ENCODE data around the gene CCDC92.
A peak's percentile ranks its signal among the peaks of the same experiment; 100 is the strongest.

CCDC92 gene

GRCh38 chr12:123973552-123974341, 1.1 kb upstream of the CCDC92 start:
- peak; percentile 29 for DNase-seq

GRCh38 chr12:123971770-123972456, 718 bp downstream of the CCDC92 start:
- DNase-seq, result peak; percentile 31

- no peak for DNase-seq
Observed at GRCh38 chr12:123971449-123971769, 1.2 kb downstream of the CCDC92 start.

GRCh38 chr12:123967121-123967586, 5.5 kb downstream of the CCDC92 start:
- DNase-seq, result no peak

DNA sequence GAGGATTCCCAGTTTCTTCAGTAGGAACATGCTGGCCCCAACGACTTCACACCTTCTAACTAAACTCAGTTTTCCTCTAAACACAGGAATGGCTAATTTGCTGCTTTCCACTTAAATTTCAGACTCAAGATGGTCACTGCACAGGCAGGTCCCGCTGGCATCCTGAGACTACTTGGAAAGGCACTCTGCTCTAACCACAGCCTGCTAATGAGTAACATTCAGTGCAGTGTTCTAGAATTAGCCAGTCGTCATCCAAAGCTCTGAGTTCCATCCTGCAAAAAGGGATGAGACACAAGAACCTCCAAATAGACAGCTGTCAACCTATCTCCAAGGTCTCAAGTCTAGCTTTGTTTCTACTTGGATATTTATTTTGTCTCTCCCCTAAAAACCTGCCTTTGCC, 6.0 kb downstream of the CCDC92 start:
- peak; percentile 70 for DNase-seq

- no peak for DNase-seq
Observed at GRCh38 chr12:123965382-123965781, 7.2 kb downstream of the CCDC92 start.

GRCh38 chr12:123963821-123964220, 8.8 kb downstream of the CCDC92 start:
- no peak for DNase-seq

DNA sequence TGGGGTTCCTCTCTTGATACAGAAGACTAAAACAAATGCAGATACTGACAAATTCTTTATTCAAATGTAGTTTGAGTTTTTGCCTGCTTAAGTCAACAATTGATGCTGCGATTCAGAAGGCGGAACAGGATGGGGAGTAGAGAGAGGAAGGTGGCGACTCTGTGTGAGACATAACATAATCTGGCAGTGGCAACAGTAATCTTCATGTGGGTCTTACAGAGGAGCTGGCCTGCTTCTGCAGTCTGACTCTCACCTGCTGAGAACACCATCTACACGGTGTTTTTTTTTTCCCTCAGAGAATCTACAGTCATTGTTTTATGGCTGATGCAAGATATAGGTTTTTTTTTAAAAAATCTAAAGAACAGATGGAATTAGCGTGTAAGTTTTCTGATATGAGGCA, 10.1 kb downstream of the CCDC92 start:
- no peak for DNase-seq

DNA sequence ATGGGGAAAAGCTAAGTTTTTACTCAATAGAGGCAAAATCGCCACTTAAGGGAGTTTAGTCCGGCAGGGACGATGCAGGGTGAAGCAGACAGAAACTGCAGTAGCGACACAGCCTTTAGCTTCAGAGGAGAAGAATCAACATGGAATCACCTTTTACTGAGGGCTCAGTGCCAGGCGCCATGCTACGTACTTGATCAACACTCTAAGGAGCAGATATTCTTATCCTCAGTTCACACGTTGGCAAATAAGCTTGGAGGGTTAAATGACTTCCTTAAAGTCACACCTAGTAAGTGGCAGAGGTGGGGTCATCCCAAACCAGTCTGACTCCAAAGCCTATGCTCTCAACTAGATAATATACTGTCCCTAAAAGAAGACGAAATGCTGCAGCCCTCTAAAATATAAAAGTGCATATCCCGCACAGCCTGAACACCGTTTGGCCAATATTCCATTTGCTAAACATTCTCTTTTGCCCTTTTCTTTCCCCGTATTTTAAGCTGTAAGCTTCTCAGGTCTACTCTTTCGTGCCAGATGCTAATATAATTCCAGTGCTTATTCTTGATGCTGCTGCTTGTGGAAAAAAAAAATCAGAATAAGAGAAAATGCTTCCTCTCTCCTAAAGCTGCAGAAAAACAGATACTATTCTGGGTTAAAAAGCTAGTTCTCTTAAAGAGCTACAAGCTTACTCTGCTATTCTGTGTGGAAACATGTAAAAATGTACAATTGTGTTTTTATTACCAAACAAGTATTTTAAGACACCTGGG, 10.9 kb downstream of the CCDC92 start:
- DNase-seq, result no peak

GRCh38 chr12:123960856-123961255, 11.8 kb downstream of the CCDC92 start:
- no peak for DNase-seq

DNA sequence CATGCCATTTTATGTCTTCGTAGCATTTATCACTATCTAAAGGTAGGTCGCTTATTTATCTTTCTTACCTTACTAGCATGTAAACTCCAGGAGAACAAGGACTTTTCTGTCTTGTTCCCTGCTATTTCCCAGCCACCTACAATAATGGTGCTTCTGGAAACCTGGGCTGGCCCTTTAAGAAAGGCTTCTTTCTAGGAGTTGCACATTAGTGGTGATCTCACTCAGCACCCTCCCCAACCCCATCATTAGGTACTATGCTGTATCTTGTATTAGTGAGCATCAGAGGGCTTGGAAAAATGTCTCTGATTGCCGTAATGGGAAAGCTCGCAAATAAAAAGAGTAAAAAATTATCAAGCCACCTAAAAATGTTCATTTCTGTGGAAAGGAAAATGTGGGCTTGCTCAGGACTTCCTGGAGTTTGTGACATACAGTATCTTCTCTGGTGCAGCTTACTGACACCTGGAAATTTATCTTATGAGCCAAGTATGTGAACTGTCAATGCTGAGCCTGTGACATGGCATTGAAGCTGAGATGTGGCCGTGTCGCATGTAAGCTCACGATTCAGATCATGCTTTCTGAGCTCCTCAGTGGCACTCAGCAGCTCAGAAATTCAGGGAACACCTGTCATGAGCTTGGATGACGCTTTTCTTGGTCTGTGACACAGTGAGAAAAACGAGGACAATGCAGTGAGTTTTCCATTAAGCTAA, 12.4 kb downstream of the CCDC92 start:
- no peak for DNase-seq

GRCh38 chr12:123958876-123959275, 13.8 kb downstream of the CCDC92 start:
- DNase-seq, result no peak

- DNase-seq, result no peak
Observed at GRCh38 chr12:123958462-123958861, 14.2 kb downstream of the CCDC92 start.

DNA sequence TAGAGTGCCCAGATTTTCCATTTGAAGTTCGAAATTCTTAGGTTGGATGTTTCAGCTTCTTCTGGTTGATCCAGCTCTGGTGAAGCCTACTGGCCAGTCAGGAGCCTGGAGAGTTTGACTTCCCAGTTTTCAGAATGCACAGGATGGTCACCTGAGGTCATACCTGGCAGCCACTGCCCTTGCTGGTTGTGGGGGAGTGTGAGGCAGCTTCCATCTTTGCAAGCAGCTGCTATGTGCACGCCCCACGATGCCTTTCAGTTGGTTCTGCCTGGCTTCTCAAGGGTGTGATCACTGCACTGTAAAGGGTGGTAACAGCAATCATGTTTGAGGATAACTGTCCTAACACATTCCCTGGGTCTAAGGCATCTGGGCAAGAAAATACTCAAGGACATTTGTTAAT, 15.4 kb downstream of the CCDC92 start:
- DNase-seq, result no peak

DNA sequence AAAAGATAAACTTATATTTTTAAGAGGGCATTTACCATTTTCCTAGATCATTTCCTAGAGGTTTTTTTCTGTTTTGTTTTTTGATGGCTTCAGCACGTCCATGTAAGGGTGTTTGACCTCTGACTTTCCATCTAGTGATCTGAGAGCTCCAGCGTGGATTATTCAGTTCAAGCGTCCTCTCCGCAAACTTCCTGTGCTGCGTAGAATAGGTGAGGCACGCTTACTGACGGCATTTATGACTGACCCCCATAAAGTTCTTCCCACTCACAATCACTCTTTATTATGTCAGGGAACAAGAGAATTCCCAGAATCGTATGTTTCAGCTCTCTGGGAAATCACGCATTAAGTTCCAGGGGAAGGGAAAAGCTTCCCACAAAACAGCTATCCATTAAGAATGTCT, 16.4 kb downstream of the CCDC92 start:
- DNase-seq, result no peak

DNA sequence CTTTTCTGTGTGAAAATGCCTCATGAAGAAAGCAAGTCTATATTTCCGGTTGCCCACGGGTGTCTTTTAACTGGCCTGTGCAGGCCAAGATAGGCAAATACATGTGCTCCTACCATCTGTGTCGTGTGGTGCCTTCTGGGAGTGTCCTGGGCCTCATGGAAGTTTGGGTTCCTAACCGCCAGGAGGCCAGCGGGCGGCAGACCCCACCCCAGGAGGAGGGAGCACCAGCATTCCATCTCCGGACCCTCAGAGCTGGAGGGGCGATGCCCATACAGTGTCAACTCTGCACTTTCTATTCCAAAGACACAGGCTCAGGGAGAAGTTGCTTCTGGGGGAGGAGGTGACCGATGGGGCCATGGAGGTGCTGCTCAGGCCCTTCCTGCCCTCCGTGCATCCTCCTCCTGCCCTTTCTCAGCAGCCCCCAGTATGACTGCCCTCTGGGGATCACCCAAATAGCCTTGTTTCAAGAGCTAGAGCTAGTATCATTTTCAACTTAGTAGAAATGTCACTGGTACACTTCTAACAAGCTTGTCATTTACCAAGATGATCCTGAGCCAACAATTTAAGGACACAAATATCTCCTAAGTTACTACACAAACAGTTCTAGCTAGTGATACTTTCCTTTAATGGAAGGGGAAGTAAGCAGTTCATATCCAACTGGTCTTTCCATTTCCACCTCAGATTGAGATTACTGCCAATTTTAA, 17.8 kb downstream of the CCDC92 start:
- DNase-seq, result no peak

- DNase-seq, result peak; percentile 63
Observed at GRCh38 chr12:123952037-123952436, 20.6 kb downstream of the CCDC92 start.

GRCh38 chr12:123951467-123951866, 21.2 kb downstream of the CCDC92 start:
- DNase-seq, result no peak

DNA sequence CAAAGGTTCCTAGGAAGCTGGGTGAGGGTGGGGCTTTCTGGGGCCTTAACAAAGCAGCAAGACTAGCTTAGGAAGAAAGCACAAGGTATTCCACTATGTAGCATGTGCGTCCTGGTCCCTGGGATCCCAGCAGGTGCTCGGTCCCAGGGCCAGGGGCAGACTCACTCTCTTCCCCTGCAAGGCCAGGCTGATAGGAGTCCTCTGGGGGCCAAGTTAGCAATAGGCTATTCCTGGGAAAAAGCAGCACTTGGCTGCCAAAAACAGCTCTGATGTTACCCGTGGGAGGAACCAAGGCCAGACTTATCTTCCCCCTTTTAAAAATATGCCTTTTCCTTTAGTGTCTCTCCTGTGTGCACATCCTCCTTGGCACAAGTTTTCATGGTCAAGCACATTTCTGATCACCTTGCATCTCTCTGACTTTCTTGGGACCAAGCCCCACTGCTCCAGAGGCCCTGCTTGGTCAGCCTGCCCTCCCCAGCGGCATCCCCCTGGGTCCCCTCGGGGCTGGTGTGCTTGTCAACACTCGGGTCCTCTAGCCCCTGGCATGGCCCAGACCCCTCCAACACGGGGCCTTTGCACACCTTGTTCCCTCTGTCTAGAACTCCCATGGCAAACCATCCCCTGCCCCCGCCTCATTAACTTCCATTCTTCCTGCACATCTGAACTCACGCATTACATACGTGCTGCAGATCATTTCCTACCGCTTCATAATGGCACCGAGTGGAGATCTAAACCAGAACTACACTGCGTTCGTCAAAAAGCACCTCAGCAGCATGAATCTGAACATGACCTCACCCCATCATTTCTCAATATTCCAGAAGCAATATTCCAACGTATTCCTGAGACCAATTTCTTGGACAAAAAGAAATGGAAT, 21.9 kb downstream of the CCDC92 start:
- DNase-seq, result no peak

DNA sequence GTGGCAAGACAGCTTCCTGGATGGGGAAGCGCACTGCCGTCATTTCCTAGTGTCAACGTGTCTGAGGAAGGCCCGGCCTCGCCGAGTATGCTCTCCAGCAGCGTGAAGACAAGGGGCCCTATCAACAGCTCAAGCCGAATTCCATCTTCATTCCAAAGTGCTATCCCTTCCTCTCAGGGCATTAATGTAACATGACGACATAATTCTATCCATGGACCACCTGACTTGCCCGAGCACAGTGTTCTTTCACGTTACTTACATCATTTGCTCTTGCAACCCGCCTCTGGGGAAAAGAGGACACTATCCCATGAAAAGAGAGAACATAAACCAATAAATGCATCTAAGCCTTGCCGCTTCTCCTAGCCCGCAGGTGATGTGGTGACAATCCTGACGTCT, 22.9 kb downstream of the CCDC92 start:
- DNase-seq, result no peak
